Measurements from ENCODE around the gene GABRR3. TPM values are rescaled to one million over a fixed set of nuclear protein-coding genes. Genes with fewer than 3 reads are reported as not detected.

The GABRR3 gene
- total RNA-seq, 3 donors from 2014 or later (not counting 1 experiment from before 2014, with no cell fraction given): not detected

DNA sequence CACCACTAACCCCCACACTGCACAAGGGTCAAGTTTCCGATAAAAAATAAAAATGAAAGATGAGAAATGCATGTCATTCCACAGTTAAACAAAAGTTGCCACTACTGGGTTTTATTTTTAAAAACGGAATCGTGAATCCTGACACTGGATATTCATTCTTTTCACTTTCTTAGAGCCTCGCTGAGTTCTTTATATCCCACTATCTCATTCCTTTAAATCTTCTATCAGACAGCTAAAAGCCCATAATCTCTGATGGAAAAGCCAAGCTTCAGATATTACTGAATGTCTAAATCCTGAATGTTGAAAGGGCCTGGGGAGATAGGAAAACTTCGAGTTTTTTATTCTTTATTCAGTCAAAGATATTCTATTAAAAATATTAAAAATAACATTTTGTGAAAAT is 74.6 kb downstream of the GABRR3 start:
- H3K9me3 ChIP-seq (ENCODE audit: control insufficient read depth, insufficient read depth, low read length): no peaks in the 10 kb centered on the region
- H3K27me3 ChIP-seq (ENCODE audit: control insufficient read depth, insufficient read depth, low read length): no peaks in the 10 kb centered on the region
- no peaks in the 10 kb centered on the region for H3K4me1 ChIP-seq (ENCODE audit: control insufficient read depth, insufficient read depth, low read length)
- H3K27me3 Mint-ChIP-seq (ENCODE audit: low read depth in 2 of 2): no peaks in the 10 kb centered on the region
- H3K4me3 ChIP-seq (ENCODE audit: low read length): no peak overlapping the region
- peaks cover 33% of the 10 kb centered on the region for H3K36me3 ChIP-seq (ENCODE audit: control insufficient read depth, insufficient read depth, low read length)
- intact Hi-C loops (cut with micrococcal nuclease): no loop called here
- no peaks in the 10 kb centered on the region for H3K9me3 Mint-ChIP-seq
- no peak overlapping the region for H3K27ac Mint-ChIP-seq
- TF ChIP-seq, protein P1, sequence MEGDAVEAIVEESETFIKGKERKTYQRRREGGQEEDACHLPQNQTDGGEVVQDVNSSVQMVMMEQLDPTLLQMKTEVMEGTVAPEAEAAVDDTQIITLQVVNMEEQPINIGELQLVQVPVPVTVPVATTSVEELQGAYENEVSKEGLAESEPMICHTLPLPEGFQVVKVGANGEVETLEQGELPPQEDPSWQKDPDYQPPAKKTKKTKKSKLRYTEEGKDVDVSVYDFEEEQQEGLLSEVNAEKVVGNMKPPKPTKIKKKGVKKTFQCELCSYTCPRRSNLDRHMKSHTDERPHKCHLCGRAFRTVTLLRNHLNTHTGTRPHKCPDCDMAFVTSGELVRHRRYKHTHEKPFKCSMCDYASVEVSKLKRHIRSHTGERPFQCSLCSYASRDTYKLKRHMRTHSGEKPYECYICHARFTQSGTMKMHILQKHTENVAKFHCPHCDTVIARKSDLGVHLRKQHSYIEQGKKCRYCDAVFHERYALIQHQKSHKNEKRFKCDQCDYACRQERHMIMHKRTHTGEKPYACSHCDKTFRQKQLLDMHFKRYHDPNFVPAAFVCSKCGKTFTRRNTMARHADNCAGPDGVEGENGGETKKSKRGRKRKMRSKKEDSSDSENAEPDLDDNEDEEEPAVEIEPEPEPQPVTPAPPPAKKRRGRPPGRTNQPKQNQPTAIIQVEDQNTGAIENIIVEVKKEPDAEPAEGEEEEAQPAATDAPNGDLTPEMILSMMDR (IDR thresholded peaks at IDR 0.05): no peak
- ATAC-seq (no peak), DNase-seq (no peak)
- WGBS (ENCODE audit: insufficient coverage): 98% methylated on average over 4 of the region's 5 CpGs
- no peaks in the 10 kb centered on the region for H3K36me3 Mint-ChIP-seq
- no peak overlapping the region for H3K4me3 Mint-ChIP-seq
- no peak overlapping the region for H3K27ac ChIP-seq (ENCODE audit: low read length)
- H3K4me1 Mint-ChIP-seq: peaks cover 13 to 20% of the 10 kb centered on the region in 2 donors

DNA sequence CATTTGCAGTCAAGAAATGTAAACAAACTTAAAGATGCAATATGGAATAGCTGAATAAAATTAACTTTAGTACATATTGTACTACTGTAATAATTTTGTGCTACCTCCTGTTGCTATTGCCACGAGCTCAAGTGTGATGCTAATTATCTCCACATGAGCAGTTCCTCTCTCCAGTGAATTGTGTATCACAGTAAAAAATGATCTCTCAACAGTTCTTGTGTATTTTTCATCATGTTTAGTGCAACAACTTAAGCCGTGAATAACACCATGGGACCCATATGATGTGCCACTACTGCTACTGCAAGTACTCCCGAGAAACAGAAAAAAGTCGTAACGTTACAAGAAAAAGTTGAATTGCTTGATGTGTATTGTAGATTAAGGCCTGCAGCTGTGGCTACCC is 75.2 kb downstream of the GABRR3 start:
- Histone ChIP-seq H3K27ac (ENCODE audit: low read length) (no peak overlapping the region), H3K27me3 (ENCODE audit: control insufficient read depth, insufficient read depth, low read length) (no peaks in the 10 kb centered on the region), H3K4me3 (ENCODE audit: low read length) (no peak overlapping the region), H3K4me1 (ENCODE audit: control insufficient read depth, insufficient read depth, low read length) (no peaks in the 10 kb centered on the region), H3K9me3 (ENCODE audit: control insufficient read depth, insufficient read depth, low read length) (no peaks in the 10 kb centered on the region), H3K36me3 (ENCODE audit: control insufficient read depth, insufficient read depth, low read length) (peaks cover 33% of the 10 kb centered on the region)
- 100% methylated on average over 5 of the region's 5 CpGs for WGBS (ENCODE audit: insufficient coverage)
- intact Hi-C loops (cut with micrococcal nuclease): no loop called here
- ATAC-seq (no peak), DNase-seq (no peak)
- TF ChIP-seq, protein P1 (IDR thresholded peaks at IDR 0.05): no peak
- Mint-ChIP-seq H3K27me3 (ENCODE audit: low read depth in 2 of 2) (no peaks in the 10 kb centered on the region), H3K4me3 (no peak overlapping the region), H3K27ac (no peak overlapping the region), H3K36me3 (no peaks in the 10 kb centered on the region), H3K9me3 (no peaks in the 10 kb centered on the region), H3K4me1 (peaks cover 13 to 20% of the 10 kb centered on the region in 2 donors)

DNA sequence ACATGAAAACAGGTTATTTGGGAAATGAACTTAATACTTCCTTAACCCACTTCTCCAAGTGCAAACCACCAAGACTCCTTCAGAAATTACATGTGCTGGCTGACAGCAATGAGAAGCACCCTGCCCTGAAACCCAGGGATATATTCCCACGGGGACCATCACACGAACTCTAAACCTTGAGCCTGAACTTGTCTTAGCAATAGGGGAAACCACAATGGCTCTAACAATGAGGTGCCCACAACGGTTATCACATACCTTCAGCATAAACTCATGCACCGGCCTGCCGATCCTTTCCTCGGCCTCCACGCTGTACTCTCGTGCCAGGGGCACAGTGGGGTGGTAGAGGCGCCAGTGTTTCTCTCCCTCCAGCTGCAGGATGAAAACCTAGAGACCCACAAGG is 76.3 kb downstream of the GABRR3 start:
- TF ChIP-seq, protein P1 (IDR thresholded peaks at IDR 0.05): no peak
- intact Hi-C loops (cut with micrococcal nuclease): no loop called here
- no peak overlapping the region for H3K27ac Mint-ChIP-seq
- 90% methylated on average over 9 of the region's 9 CpGs for WGBS (ENCODE audit: insufficient coverage)
- no peaks in the 10 kb centered on the region for H3K27me3 Mint-ChIP-seq (ENCODE audit: low read depth in 2 of 2)
- DNase-seq (no peak), ATAC-seq (no peak)
- no peaks in the 10 kb centered on the region for H3K27me3 ChIP-seq (ENCODE audit: control insufficient read depth, insufficient read depth, low read length)
- peaks cover 13 to 18% of the 10 kb centered on the region in 2 donors for H3K4me1 Mint-ChIP-seq
- H3K9me3 ChIP-seq (ENCODE audit: control insufficient read depth, insufficient read depth, low read length): no peaks in the 10 kb centered on the region
- no peaks in the 10 kb centered on the region for H3K9me3 Mint-ChIP-seq
- no peaks in the 10 kb centered on the region for H3K4me1 ChIP-seq (ENCODE audit: control insufficient read depth, insufficient read depth, low read length)
- H3K36me3 ChIP-seq (ENCODE audit: control insufficient read depth, insufficient read depth, low read length): peaks cover 33% of the 10 kb centered on the region
- H3K4me3 Mint-ChIP-seq: no peak overlapping the region
- no peak overlapping the region for H3K4me3 ChIP-seq (ENCODE audit: low read length)
- H3K27ac ChIP-seq (ENCODE audit: low read length): no peak overlapping the region
- no peaks in the 10 kb centered on the region for H3K36me3 Mint-ChIP-seq

DNA sequence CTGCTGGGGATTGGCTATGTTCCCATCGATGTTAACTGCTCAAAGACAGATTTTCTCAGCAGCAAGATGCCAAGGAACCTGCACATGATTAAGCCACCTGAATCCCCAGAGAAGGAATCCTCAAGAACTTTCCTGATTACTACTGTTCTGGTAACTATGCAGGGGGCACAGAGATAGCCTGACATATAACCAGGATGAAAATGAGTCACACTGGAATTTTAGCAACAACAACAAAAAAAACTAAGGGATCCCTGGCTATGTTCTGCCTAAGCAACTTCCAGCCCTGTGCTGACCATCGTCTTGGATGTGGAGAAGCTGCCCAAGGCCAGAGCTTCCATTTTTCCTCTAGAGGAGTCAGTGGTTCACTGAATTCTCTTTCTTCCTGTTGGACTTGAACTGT is 76.7 kb downstream of the GABRR3 start:
- no peaks in the 10 kb centered on the region for H3K27me3 ChIP-seq (ENCODE audit: control insufficient read depth, insufficient read depth, low read length)
- 98% methylated on average over 2 of the region's 2 CpGs for WGBS (ENCODE audit: insufficient coverage)
- no peak overlapping the region for H3K27ac Mint-ChIP-seq
- H3K27me3 Mint-ChIP-seq (ENCODE audit: low read depth in 2 of 2): no peaks in the 10 kb centered on the region
- H3K4me3 ChIP-seq (ENCODE audit: low read length): no peak overlapping the region
- intact Hi-C loops (cut with micrococcal nuclease): no loop called here
- no peaks in the 10 kb centered on the region for H3K4me1 ChIP-seq (ENCODE audit: control insufficient read depth, insufficient read depth, low read length)
- ATAC-seq: no peak
- no peak for DNase-seq
- no peak overlapping the region for H3K27ac ChIP-seq (ENCODE audit: low read length)
- H3K36me3 Mint-ChIP-seq: no peaks in the 10 kb centered on the region
- TF ChIP-seq, protein P1 (IDR thresholded peaks at IDR 0.05): no peak
- H3K36me3 ChIP-seq (ENCODE audit: control insufficient read depth, insufficient read depth, low read length): peaks cover 32% of the 10 kb centered on the region
- peaks cover 13 to 14% of the 10 kb centered on the region in 2 donors for H3K4me1 Mint-ChIP-seq
- H3K9me3 ChIP-seq (ENCODE audit: control insufficient read depth, insufficient read depth, low read length): no peaks in the 10 kb centered on the region
- H3K9me3 Mint-ChIP-seq: no peaks in the 10 kb centered on the region
- no peak overlapping the region for H3K4me3 Mint-ChIP-seq

Measured in natural killer cell (primary cell).